NB4 (cell line): Measurements from ENCODE around the gene BARX2.

Experiments
- CTCF ChIP-seq: IDR thresholded peaks from one replicate; pipeline ENCODE4 v1.5.1; 2012; ENCODE audit warnings: low read depth, low read length
- MAX ChIP-seq: IDR thresholded peaks from 2 replicates; pipeline ENCODE4 v1.6.1; 2011; ENCODE audit warnings: low read depth, low read length
- MYC ChIP-seq: IDR thresholded peaks from 2 replicates; pipeline ENCODE4 v1.6.1; 2011; ENCODE audit warnings: low read depth, low read length
- POLR2A ChIP-seq: IDR thresholded peaks from 2 replicates; pipeline ENCODE4 v1.6.1; 2011; ENCODE audit warnings: mild to moderate bottlenecking; ENCODE audit not compliant: insufficient read length; ENCODE audit errors: extremely low read depth

GRCh38 chr11:129453293-129453721, 77.7 kb downstream of the BARX2 start:
- TF ChIP-seq MAX (no peak), CTCF (no peak), POLR2A (no peak), MYC (no peak)
